K562 (cell line): ENCODE measurements around the gene ANKRD27. TPM values are rescaled to one million over a fixed set of nuclear protein-coding genes. Genes with fewer than 3 reads are reported as not detected.

Experiments
- ATAC-seq: fragments of 200-7000 bp; cut with Tn5 transposase; 3 replicates; pipeline ENCODE4 v1.9.1; 2020; ENCODE audit warnings: moderate library complexity
- BruUV-seq: library from RNA; stranded (reverse); fragments of 400-500 nt; replicated peaks from 2 replicates; lab custom pipeline; 2021; lab: Mats Ljungman, UMichigan
- CTCF ChIA-PET: fragments of 300-600 bp; formaldehyde crosslinking; extraction: SDS; loops from one replicate; lab custom pipeline; 2021; ENCODE audit warnings: low intra/inter-chr PET ratio; lab: Yijun Ruan, JAX
- POLR2A ChIA-PET: fragments of 300-600, 350-650 bp; sonication (Branson Sonifier 250); formaldehyde crosslinking; extraction: SDS; loops from one replicate; lab custom pipeline; 2021; ENCODE audit warnings: antibody characterized with exemption, inconsistent platforms; lab: Yijun Ruan, JAX
- DNase-seq, 4 experiments: peaks; one replicate each; pipeline versions ENCODE4 v3.0.0 to v3.0.0-alpha.2; 2011 to 2018; ENCODE audit warnings: low spot score in 3 of 4, mixed read lengths in 3 of 4; ENCODE audit errors: extremely low read depth in 1 of 4
- FAIRE-seq: peaks from 2 replicates; lab custom pipeline; 2011; peaks lifted over from hg19 to GRCh38; lab: Jason Lieb, UNC
- H2AFZ ChIP-seq: 2 replicates; pipeline ENCODE4 v1.6.0; 2011; ENCODE audit warnings: low read depth, low read length, control low read depth, inconsistent platforms
- H3K27ac ChIP-seq: fragments of 200-600 bp; 3 replicates; pipeline ENCODE4 v1.8.0; 2011; ENCODE audit warnings: low read depth, mild to moderate bottlenecking, control low read depth, inconsistent platforms, low read length, moderate library complexity, mixed read lengths; ENCODE audit errors: extremely low read depth
- H3K27me3 ChIP-seq, 2 experiments: fragments of 300-600 bp in 1 of 2; 2 replicates in 1 of 2; 3 replicates in 1 of 2; pipeline versions ENCODE4 v1.6.0 to v1.8.0; 2011; ENCODE audit warnings: inconsistent platforms in 2 of 2, low read length in 2 of 2, mild to moderate bottlenecking in 1 of 2, mixed read lengths in 1 of 2, moderate library complexity in 1 of 2; ENCODE audit not compliant: control insufficient read depth in 2 of 2, insufficient read depth in 2 of 2
- H3K36me3 ChIP-seq: fragments of 300-600 bp; 3 replicates; pipeline ENCODE4 v1.8.0; 2011; ENCODE audit warnings: mild to moderate bottlenecking, low read length, inconsistent platforms; ENCODE audit not compliant: control insufficient read depth, insufficient read depth
- H3K4me1 ChIP-seq, 2 experiments: fragments of 200-600 bp in 1 of 2; replicated peaks in 1 of 2; 2 replicates in 1 of 2; 3 replicates in 1 of 2; pipeline versions ENCODE4 v1.5.1 to v1.8.0; 2011; ENCODE audit warnings: inconsistent platforms in 2 of 2, low read length in 2 of 2, mild to moderate bottlenecking in 1 of 2, mixed read lengths in 1 of 2, moderate library complexity in 1 of 2; ENCODE audit not compliant: control insufficient read depth in 2 of 2, insufficient read depth in 2 of 2
- H3K4me2 ChIP-seq: 2 replicates; pipeline ENCODE4 v1.6.1; 2011; ENCODE audit warnings: low read length, control low read depth, inconsistent platforms, mixed read lengths; ENCODE audit not compliant: insufficient read depth
- H3K4me3 ChIP-seq: fragments of 200-600 bp; sonication (generic), shearing (Covaris generic); 2 replicates; pipeline ENCODE4 v1.5.1; 2016; ENCODE audit warnings: control low read depth, inconsistent platforms
- H3K79me2 ChIP-seq: fragments of 200-600 bp; 3 replicates; pipeline ENCODE4 v1.8.0; 2011; ENCODE audit warnings: low read length, inconsistent platforms; ENCODE audit not compliant: control insufficient read depth, insufficient read depth
- H3K9ac ChIP-seq, 2 experiments: 2 replicates each; pipeline versions ENCODE4 v1.6.0 to v1.6.1; 2011; ENCODE audit warnings: low read depth in 2 of 2, low read length in 2 of 2, control low read depth in 1 of 2, inconsistent platforms in 1 of 2, mild to moderate bottlenecking in 1 of 2, mixed read lengths in 1 of 2; ENCODE audit not compliant: insufficient read depth in 1 of 2
- H3K9me1 ChIP-seq: one replicate; pipeline ENCODE4 v1.6.0; 2011; ENCODE audit warnings: inconsistent platforms, mild to moderate bottlenecking, low read length, moderate library complexity; ENCODE audit not compliant: control insufficient read depth, insufficient read depth
- H3K9me3 ChIP-seq: replicated peaks from 2 replicates; pipeline ENCODE4 v1.5.1; 2011; ENCODE audit warnings: low read depth, low read length, inconsistent platforms; ENCODE audit not compliant: control insufficient read depth, insufficient read depth
- H4K20me1 ChIP-seq: replicated peaks from 2 replicates; pipeline ENCODE4 v1.6.1; 2011; ENCODE audit warnings: low read length, inconsistent platforms, mixed read lengths; ENCODE audit not compliant: control insufficient read depth, insufficient read depth
- ASH1L ChIP-seq: fragments of 450-650 bp; IDR thresholded peaks from 2 replicates; pipeline ENCODE4 v1.6.1; 2018; ENCODE audit warnings: borderline replicate concordance, mild to moderate bottlenecking, low read depth; ENCODE audit not compliant: partially characterized antibody
- L3MBTL2 ChIP-seq: fragments of 450-650 bp; IDR thresholded peaks from 2 replicates; pipeline ENCODE4 v1.6.1; 2016; ENCODE audit warnings: mild to moderate bottlenecking, moderate library complexity
- MYC ChIP-seq, 2 experiments: fragments of 250-450 bp in 1 of 2; sonication (Bioruptor Pico) in 1 of 2; IDR thresholded peaks; 2 replicates each; pipeline versions ENCODE4 v1.5.1 to v1.6.1; 2012 to 2021; ENCODE audit warnings: low read depth in 2 of 2, borderline replicate concordance in 1 of 2, improper control_type of control experiment in 1 of 2, low read length in 1 of 2, mild to moderate bottlenecking in 1 of 2, moderate library complexity in 1 of 2
- SIN3B ChIP-seq: fragments of 450-650 bp; IDR thresholded peaks from 2 replicates; pipeline ENCODE4 v1.6.1; 2017; ENCODE audit warnings: low read depth, mild to moderate bottlenecking, moderate library complexity
- ZNF507 ChIP-seq: conservative IDR thresholded peaks from 2 replicates; pipeline ENCODE4 v1.6.1; 2017; ENCODE audit warnings: missing genetic modification characterization, missing compliant biosample characterization
- whole genome bisulfite sequencing: fragments of 100-300 bp; shearing (Covaris generic); methylation state at CpG from one replicate; pipeline ENCODE4 v1.1.6; 2016; ENCODE audit warnings: low coverage, mixed read lengths; ENCODE audit not compliant: insufficient coverage; ENCODE audit errors: missing lambda C conversion rate; 5-methylcytosine and 5-hydroxymethylcytosine counted together
- in situ Hi-C: fragments of 300-500 bp; cut with MboI; formaldehyde crosslinking; loops from 4 replicates; pipeline ENCODE4 v1.15.0; 2018; ENCODE audit warnings: inconsistent platforms, mixed read lengths
- intact Hi-C: fragments of 100-400 bp; cut with micrococcal nuclease; formaldehyde crosslinking; loops from 2 replicates; pipeline ENCODE4 v1.14.2; 2022
- polyA plus RNA-seq, 8 experiments: library from polyadenylated mRNA; depleted of rRNA in 4 of 8; stranded (reverse) in 5 of 8; unstranded in 3 of 8; fragments of >200 nt; fragmentation: Nextera tagmentation in 2 of 8; fragmentation: Illumina TruSeq in 1 of 8; extraction: Ambion mirVana in 2 of 8; extraction: Trizol in 1 of 8; gene quantifications; 2 replicates each; pipeline versions ENCODE4 v1.2.1 to v1.2.3, GENCODE V29; 2011 to 2014; ENCODE audit warnings: inconsistent platforms in 1 of 8, missing spikeins in 1 of 8
- total RNA-seq, 7 experiments: library from RNA; depleted of rRNA in 6 of 7; stranded (reverse); fragments of >200 nt in 6 of 7; fragmentation: Illumina TruSeq in 2 of 7; extraction: Trizol in 2 of 7; gene quantifications; 2 replicates each; pipeline versions ENCODE4 v1.2.1 to v1.2.3, GENCODE V29; 2011 to 2021; ENCODE audit warnings: low replicate concordance in 1 of 7
- TF ChIP-seq, protein P1 (sequence below): fragments of 450-650 bp; IDR thresholded peaks from 2 replicates; pipeline ENCODE4 v1.6.1; 2016
- TF ChIP-seq, protein P2 (sequence below): fragments of 450-650 bp; IDR thresholded peaks from 2 replicates; pipeline ENCODE4 v1.6.1; 2017; ENCODE audit warnings: antibody characterized with exemption, mild to moderate bottlenecking

ANKRD27 gene
- total and polyA plus RNA-seq, 9 of the 15 experiments (the other 6 are each of a cell fraction or from before 2014, with no cell fraction given): 5.3 to 71.3 (median 54.2) TPM

DNA sequence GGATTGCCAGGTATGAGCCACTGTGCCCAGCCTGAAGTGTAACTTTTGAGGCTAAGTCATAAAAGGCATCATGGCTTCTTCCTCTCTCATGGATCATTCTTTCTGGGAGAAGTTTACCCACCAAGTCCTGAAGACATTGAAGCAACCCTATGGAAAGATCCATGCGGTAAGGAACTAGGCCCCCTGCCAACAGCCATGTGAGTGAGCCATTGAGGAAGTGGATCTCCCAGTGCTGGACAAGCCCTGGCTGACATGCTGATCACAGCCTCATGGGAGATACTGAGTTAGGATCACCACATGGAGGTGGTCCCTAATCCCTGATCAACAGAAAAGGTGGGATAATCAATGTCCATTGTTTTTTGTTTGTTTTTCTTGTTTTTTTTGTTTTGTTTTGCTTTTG, 13.3 kb upstream of the ANKRD27 start:
- CTCF ChIA-PET: no interaction called here
- WGBS: 33% methylated on average over 1 of the region's 1 CpG
- POLR2A ChIA-PET: no interaction called here
- intact Hi-C loops: no loop called here
- no peaks in the 10 kb centered on the region; the same call in 2 of the 3 replicates for H3K36me3 ChIP-seq
- no peak for ATAC-seq
- no peaks in the 10 kb centered on the region for H3K9me1 ChIP-seq
- BruUV-seq: no TSS peak
- peak overlapping the region; percentile 54; the same call in 1 of the 2 replicates for H2AFZ ChIP-seq
- H3K9ac ChIP-seq: no peak overlapping the region; a peak in 1 of 4 replicates
- peak overlapping the region; percentile 60; the same call in 2 of the 3 replicates for H3K27ac ChIP-seq
- H3K27me3 ChIP-seq: no peaks in the 10 kb centered on the region
- DNase-seq: peak in 2 of 4 experiments; percentile 18 to 56
- H3K79me2 ChIP-seq: peaks cover 41% of the 10 kb centered on the region
- peaks cover 22 to 35% of the 10 kb centered on the region in 2 experiments; a peak in 4 of 5 replicates for H3K4me1 ChIP-seq
- H3K4me2 ChIP-seq: peak overlapping the region; percentile 3; the same call in 1 of the 2 replicates
- no peak overlapping the region for H3K4me3 ChIP-seq
- in situ Hi-C loops: no loop called here
- FAIRE-seq: peak; percentile 55
- no peaks in the 10 kb centered on the region for H4K20me1 ChIP-seq
- H3K9me3 ChIP-seq: peaks cover 4% of the 10 kb centered on the region; the same call in 1 of the 2 replicates
- no peak for TF ChIP-seq ZNF507
- no peak for TF ChIP-seq ASH1L
- TF ChIP-seq, protein P1, sequence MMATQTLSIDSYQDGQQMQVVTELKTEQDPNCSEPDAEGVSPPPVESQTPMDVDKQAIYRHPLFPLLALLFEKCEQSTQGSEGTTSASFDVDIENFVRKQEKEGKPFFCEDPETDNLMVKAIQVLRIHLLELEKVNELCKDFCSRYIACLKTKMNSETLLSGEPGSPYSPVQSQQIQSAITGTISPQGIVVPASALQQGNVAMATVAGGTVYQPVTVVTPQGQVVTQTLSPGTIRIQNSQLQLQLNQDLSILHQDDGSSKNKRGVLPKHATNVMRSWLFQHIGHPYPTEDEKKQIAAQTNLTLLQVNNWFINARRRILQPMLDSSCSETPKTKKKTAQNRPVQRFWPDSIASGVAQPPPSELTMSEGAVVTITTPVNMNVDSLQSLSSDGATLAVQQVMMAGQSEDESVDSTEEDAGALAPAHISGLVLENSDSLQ: 0 out of 2 replicates have a peak, but pooled peaks have one; percentile 11
- no peak for TF ChIP-seq SIN3B
- 0 out of 2 replicates have a peak, but pooled peaks have one; percentile 26 for TF ChIP-seq MYC (IDR thresholded peaks at IDR 0.05; ENCODE audit: low read depth, low read length)
- no peak for TF ChIP-seq MYC (CRISPR knock-in tag; IDR thresholded peaks at IDR 0.05; ENCODE audit: borderline replicate concordance, low read depth)
- TF ChIP-seq L3MBTL2: peak; percentile 55; the same call in 1 of the 2 replicates
- TF ChIP-seq, protein P2, sequence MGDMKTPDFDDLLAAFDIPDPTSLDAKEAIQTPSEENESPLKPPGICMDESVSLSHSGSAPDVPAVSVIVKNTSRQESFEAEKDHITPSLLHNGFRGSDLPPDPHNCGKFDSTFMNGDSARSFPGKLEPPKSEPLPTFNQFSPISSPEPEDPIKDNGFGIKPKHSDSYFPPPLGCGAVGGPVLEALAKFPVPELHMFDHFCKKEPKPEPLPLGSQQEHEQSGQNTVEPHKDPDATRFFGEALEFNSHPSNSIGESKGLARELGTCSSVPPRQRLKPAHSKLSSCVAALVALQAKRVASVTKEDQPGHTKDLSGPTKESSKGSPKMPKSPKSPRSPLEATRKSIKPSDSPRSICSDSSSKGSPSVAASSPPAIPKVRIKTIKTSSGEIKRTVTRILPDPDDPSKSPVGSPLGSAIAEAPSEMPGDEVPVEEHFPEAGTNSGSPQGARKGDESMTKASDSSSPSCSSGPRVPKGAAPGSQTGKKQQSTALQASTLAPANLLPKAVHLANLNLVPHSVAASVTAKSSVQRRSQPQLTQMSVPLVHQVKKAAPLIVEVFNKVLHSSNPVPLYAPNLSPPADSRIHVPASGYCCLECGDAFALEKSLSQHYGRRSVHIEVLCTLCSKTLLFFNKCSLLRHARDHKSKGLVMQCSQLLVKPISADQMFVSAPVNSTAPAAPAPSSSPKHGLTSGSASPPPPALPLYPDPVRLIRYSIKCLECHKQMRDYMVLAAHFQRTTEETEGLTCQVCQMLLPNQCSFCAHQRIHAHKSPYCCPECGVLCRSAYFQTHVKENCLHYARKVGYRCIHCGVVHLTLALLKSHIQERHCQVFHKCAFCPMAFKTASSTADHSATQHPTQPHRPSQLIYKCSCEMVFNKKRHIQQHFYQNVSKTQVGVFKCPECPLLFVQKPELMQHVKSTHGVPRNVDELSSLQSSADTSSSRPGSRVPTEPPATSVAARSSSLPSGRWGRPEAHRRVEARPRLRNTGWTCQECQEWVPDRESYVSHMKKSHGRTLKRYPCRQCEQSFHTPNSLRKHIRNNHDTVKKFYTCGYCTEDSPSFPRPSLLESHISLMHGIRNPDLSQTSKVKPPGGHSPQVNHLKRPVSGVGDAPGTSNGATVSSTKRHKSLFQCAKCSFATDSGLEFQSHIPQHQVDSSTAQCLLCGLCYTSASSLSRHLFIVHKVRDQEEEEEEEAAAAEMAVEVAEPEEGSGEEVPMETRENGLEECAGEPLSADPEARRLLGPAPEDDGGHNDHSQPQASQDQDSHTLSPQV: peak; percentile 27; the same call in 1 of the 2 replicates
